NCI-H1105 (cell line): ENCODE measurements around the gene INF2.
A peak's percentile ranks its signal among the peaks of the same experiment; 100 is the strongest.

Experiments used
- DNase-seq: peaks from one replicate; lab custom pipeline; 2025; lab: John Stamatoyannopoulos, UW

INF2 gene

DNA sequence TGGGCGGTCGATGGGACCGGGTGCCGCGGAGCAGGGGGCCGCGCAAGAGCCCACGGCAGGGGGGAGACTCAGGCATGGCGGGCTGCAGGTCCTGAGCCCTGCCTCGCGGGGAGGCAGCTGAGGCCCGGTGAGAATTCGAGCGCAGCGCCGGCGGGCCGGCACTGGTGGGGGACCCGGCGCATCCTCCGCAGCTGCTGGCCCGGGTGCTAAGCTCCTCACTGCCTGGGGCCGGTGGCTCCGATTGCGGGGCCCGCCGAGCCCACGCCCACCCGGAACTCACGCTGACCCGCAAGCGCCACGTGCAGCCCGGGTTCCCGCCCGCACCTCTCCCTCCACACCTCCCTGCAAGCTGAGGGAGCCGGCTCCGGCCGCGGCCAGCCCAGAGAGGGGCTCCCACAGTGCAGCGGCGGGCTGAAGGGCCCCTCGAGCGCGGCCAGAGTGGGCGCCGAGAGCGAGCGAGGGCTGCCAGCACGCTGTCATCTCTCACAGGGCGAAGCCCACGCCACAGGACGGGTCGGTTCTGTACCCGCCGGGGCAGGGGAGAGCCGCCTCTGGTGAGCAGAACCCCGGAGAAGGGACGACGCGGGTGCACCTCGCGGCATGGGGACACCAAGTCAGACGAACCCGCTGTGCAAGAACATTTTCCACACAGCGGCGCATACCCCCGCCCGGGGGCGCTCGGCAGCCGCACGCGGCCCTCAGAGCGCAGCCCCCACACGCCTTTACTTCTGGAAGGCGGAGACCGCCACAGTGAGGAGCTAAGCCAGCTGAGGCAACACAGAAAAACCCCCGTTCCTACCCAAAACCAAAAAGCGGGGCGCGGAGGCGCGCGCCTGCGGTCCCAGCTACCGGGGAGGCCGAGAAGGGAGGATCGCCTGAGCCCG, 62.4 kb downstream of the INF2 start:
- DNase-seq: no peak

DNA sequence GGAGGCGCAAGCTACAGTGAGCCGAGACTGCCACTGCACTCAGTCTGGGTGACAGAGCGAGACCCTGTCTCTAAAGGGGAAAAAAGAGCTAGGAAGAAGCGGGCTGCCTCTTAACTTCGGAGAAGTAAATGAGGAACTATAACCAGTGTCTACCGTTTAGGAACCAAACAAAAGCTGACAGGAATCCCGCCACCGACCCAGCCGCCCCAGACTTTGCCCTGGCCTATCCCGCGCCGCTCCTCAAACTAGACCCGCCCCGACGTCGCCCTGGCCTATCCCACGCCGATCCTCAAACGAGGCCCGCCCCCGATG, 63.0 kb downstream of the INF2 start:
- DNase-seq: no peak

DNA sequence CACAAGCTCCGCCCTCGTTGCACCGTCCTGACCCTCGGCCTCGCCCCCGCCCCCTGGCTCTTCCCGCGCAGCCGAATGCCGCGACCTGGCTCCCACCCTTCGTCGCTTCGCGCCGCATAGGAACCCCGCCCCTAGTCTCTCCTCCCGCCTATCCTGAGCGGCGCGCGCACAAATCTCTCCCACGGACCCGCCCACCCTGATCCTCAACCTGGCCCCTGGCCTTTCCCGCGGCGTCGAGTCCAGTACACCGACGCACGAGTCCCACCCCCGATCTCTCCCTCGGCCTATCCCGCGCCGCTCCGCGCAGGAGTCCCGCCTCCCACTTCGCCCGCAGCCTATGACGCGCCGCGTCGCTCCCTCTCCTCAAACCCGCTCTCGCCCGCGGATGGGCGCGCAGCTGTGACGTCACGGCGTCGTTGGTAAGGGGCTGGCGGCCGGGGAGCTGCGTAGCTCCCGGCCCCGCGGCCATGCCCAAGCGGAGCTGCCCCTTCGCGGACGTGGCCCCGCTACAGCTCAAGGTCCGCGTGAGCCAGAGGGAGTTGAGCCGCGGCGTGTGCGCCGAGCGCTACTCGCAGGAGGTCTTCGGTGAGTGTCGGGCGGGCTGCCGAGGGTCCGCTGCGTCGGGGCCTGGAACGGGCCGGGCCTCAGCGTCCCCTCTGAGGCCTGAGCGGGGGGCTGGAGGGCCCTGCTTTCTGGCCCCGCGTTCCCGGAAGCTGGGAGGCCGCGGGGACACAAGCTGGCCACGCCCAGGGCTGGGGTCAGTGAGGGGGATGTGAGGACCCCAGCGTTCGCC, 63.5 kb downstream of the INF2 start, which contains the start of gene SIVA1:
SIVA1 (plus strand) TSS at position 413 of the 793 bp plus-strand sequence; CDS start at position 468, 55 bp downstream.
- DNase-seq: peak; percentile 99

DNA sequence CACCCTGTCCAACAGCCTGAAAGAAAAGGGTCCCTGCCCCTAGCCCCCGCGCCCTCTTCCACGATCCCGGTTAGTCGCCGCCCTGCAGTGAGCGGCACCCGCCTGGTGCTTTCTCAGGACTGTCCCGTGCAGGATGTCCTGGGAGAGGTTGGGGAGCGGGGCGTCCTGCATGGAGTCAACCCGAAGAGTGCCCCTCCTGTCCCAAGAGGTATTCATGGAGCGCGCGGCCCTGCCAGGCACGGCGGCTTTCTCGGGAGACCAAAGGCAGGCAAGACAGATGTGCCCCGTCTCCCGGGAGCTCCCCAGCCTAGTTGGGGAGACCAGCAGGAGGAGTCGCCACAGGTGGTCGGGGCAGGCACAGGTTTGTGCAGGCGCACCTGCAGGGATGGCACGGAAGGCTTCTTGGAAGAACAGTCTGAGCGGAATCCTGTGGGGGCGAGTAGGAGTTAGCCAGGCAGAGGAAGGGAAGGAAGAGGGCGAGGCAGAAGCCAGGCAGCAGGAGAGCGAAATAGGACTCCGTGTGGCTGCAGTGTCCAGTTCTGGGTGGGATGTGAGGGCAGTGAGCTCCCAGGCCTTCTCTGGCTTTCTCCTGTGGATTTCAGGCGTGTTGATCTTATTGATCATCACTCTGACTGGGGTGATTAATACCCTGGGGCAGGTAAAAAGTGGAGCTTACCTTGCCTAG, 64.3 kb downstream of the INF2 start:
- no peak for DNase-seq

DNA sequence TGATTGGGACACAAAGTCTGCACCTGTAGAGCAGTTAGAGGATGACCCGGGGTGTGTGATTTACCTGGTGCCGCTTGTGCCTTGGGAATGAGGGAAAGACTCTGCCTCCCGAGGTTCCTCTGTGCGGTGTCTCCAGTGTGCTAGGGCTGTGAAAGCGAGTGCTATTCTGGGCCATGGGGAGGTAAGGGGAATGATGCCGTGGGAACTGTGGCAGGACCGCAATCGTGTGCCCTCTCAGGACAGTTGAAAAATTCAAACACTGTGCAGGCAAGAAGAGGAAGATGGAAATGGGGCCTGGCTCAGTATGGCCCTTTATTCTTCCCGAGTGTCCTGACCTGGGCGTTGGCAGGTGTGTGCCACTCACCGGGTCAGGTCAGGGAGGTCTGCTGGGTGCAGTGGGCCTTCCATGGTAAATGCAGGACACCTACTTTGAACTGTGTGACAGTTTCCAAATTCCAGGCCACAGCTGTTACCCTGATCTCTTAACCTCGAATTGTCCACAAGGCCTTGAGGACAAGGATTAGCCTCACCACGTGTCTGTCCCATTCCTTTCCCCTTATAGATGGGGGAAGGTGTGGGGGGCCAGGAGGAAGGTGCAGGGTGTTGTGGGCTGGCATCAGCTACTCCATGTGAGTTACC, 64.9 kb downstream of the INF2 start:
- no peak for DNase-seq

DNA sequence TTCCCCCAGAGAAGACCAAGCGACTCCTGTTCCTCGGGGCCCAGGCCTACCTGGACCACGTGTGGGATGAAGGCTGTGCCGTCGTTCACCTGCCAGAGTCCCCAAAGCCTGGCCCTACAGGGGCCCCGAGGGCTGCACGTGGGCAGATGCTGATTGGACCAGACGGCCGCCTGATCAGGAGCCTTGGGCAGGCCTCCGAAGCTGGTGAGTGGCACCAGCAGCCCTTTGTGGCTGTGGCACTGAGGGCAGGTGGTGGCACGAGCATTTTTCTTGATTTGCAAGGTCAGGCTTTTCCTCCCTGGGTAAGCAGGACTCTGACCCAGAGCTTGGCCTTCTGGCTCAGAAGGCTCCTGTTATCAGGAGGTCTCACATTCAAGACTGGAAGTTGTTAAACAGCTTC, 66.2 kb downstream of the INF2 start:
- no peak for DNase-seq

DNA sequence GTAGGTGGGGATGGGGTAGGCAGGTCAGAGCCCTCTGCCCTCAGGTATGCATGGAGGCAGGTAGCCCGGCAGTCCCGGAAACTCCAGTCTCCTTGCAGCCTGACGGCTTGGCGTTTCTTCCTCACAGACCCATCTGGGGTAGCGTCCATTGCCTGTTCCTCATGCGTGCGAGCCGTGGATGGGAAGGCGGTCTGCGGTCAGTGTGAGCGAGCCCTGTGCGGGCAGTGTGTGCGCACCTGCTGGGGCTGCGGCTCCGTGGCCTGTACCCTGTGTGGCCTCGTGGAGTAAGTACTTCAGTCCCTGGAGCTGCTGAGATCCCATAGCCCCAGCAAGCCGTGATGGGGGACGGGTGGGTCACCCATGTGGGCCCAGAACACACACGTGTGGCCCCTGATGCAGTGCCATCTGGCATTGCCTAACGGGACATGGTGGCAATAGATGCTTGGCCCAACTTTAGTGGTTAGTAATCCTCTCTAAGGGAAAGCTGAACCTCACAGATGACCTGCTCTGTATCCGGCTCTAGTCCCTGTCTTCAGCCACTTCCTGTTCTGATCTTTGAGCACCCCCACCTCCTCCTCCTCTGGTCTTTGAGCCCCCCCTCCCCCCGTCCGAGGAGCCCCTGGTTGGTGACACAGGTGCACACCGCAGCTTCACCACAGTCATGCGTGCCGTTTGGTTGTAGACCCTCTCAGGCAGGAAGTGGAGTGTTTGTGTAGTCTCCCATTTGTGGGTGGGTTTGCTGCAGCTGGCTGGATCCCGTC, 67.2 kb downstream of the INF2 start:
- DNase-seq: no peak

DNA sequence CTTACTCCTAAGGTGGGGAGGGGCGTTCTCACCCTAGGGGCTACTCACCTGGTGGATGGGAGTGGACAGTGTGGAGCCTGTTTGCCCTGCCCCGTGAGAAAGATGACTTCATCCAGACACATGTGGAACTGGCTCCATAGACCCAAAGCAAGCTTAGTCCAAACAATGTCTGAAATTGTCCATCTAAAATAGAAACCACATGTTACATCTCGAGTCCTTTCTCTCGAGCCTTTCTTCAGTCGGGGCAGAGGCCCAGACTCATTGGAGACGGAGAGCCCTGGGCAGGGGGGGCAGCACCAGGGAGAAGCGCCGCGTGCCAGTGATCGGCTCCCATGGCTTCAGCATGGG, 67.8 kb downstream of the INF2 start:
- no peak for DNase-seq

DNA sequence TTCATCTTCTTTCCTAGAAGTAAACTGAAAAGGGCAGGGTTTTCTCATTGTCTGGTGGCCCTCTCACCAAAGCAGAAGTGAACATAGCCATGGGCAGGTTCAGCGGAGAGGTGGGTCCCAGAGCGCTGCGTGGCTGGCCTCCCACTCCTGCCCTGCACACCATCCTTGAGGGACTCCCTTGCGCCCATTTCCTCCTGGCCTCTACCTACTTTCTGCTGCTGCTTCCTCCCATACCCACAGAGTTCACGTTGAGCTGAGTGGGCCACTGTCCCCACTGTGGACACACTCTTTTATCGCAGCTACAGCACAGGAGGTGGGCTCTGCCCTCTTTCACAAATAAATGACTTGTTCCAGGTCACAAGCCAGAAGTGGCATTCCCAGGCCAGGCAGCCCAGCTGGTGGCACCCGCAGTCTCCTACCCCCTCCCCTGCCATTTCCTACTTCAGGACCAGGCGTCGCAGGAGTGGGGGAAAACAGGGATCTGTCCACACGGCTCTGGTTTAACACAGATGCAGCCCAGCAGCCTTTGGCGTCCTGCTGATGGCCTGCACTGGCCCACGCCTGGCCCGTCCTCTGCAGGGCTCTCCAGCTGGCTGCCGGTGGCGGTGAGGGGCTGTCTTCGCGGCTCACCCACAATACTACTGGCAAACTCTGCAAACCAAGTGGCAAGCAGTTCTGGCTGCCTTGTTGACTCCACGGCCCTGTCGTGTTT, 68.4 kb downstream of the INF2 start:
- no peak for DNase-seq

DNA sequence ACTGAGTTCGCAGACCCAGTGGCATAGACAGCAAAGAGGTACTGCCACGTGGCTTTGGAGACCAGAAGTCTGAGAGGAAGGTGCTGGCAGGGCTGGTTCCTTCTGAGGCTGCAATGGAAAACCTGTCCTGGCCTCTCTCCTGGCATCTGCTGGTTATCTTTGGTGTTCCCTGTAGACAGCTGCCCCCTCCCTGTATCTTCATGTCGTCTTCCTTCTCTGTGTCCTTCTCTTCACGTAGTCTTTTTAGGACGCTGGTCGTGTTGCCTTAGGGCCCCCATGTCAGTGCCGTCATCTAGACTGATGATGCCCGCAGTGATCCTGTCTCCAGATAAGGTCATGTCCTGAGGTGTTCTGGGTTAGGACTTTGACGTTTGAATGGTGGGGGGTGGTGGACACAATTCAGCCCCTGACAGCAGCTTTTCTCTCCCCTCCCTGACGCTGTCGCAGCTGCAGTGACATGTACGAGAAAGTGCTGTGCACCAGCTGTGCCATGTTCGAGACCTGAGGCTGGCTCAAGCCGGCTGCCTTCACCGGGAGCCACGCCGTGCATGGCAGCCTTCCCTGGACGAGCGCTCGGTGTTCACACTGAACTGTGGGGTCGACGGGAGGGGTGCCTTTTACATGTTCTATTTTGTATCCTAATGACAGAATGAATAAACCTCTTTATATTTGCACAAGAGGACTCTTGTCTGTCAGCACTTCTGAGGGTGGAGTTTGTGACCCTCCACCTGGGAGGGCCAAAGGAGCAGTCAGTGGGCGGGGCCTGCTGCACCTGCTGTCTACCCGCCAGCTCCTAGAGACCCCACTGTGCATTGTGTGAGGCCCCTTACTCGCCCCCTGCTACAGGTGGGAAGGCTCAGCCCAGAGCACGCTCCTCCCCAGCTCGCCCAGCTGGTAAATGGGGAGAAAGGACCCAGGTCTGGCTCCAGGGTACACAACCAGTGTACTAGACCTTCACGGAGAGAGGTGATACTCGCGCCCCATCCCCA, 69.9 kb downstream of the INF2 start:
- DNase-seq: no peak

DNA sequence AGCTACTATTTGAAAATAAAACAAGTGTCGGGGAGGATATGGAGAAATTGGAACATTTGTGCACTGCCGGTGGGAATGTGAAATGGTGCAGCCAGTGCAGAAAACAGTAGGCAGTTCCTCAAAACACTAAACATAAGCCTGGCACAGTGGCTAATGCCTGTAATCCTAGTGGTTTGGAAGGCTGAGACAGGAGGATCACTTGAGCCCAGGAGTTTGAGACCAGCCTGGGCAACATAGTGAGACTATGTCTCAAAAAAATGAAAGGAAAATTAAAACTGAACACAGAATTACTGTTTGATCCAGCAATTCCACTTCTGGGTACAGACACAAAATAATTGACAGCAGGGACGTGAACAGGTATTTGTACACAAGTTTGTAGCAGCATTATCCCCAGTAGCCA, 76.1 kb downstream of the INF2 start:
- no peak for DNase-seq

DNA sequence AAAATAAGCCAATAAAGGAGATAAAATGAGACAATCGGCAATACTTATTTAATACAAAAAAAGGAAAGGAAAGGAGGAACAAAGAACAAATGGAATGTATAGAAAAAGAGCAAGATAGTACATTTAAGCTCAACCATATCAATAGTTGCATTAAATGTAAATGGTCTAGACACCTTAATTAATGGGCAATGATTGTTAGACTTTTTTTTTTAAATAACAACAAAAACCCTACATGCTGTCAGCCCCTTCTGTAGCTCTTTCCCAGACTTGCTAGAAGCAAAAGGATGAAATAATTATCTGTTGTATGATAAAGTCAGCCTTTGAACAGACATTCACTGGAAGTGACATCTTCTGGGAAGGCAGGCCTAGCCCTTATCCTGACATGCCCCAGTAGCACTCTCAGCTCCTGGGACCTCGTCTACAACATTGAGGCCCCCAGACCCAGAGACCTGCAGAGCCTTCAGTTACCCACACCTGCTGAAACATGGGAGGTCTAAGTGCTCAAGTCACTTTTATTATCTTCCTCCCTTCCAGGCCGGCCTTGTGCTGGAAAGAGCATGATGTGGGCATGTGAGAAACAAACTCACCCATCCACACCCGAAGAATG, 76.9 kb downstream of the INF2 start:
- DNase-seq: no peak

DNA sequence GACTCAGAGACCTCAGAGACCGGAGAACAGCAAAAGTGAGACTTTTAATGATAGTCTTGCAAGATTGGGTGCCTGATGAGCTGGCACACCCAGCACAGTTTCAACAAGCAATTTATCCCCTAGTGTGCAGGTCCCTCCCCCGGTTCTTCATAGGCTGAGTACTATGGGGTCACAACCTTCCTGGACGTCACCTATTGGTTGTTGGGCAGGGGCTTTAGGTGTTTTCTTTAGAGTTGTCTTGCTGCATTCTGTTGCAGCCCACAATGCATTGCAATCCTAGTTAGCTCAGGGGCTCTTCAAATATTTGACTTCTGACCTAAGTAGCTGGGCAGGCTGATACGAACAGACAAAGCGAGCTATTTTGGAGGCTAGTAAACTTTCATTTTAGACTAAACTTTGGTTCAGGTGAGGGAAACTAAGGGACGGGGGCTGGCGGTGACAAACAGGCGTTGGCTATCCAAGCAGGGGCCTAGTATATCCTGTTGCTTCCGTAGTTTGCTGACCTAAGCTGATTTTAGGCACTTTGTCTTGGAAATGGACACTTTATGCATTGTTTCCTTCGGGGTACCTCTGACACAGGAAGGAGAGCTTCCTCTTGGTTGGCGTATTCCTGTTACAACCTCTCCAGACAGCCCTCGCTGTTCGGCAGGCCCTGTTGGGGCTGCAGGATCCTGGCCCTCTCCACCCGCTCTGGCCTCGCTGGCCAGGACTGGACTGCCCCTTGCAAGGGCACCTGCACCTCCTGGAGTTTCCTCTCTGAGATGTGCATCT, 77.6 kb downstream of the INF2 start:
- DNase-seq: no peak

DNA sequence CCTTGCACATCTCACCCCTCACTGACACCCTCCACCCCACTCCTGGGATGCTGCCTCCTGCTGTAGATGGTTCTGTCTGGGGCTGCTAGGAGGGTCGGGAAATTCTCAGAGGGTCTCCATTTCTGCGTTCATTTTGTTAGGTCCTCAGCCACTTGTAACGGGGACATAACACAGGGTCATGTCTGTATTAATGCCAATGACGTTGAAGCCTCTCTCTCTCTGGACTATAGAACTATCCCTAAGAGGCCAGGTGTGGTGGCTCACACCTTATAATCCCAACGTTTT, 78.2 kb downstream of the INF2 start:
- DNase-seq: no peak

DNA sequence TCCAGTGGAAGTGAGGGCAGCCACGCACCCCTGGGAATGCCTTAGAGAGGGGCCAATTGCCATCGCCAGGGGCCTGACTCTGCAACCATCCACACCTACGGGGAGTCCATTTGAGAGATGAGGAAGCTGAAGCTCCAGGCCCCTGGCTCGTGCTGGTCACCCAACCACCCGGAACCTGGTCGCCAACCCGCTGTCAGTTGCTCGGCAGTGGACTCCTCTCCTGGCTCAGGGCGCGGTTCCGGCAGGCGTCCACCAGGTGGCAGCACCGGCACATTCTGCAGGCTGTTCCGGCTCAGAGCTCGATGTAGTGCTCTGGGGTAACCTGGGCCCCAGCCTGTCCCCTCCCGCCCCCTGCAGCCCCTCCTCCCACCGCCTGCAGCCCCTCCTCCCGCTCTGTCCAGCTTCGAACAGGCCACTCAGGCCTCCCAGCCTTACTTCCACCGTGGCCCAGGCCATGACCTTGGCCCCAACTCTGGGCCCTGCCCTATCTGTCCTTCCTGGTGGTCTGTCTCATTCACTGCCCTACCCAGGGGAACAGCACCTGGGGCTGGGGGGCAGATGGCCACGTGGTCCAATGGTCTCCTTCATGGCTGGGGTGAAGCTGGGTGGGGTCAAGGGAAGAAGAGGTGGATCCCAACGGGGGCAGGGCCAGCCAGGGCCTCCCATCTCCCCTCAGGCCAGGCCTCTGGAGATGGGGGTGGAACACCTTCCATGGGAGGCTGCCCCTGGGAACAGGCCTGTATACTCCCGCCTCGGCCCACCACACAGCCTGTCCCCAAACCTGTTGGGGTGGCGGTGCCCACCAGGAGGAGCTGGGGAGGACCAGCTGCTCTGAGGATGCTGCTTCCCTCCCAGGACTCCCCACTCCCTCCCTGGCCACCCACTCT, 79.3 kb downstream of the INF2 start:
- peak; percentile 79 for DNase-seq

DNA sequence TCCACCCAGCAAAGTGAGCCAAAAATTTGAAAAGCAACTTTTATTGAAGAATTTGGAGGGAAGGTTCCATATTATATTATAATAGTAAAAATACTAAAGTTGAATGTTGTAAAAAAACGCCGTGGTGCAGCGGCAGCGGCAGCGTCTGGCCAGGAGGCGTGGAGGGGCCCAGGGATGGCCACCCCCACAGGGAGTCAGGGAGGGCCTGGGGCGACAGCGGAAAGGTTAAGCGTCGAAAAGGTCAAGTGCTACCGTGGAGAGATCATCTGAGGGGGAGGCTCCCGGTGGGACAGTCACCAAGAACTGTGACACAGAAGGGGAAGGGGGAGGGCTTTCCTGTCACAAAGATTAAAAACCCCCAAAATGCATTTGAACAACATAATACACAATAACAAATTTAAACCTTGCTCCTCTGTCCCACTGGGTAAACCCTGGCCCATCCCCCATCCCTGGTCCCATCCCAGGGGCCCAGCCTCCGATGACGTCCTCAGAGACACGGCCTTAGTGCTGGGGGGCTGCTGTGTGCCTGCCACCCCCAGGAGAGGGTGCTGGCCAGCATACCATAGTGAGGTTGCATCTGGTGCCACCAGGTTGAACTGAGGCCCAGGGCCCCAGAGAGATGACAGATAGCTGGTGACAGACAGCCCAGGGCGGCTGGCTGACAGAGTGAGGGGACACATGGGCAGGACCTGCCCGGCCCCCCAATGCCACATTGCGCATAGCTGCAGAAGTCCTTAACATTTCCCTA, 80.1 kb downstream of the INF2 start:
- no peak for DNase-seq

DNA sequence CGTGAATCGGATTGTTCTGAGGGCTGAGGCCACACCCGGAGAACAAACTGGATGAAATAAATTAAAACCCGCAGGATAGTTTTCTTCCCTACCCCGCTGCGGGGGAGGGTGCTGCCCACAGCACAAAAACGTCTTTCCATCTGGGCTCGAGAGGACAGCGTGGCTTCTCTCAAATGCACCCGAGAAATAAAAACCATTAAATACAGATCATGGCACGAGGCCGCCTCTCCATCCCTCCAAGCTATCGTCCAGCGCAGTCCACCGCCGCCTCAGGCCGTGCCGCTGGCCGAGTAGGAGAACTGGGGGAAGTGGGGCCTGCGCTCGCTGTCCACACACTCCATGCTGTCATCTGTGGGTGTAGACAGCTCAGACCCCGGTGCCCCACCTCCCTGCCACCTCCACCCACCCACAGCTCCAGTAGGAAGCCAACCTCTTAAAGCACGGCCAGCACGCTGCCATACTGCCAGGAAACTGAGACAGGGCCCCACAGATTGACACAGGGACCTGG, 80.7 kb downstream of the INF2 start:
- DNase-seq: no peak
